GM19240 (cell line): Measurements from ENCODE around the gene RHCE.
"Not testable (repeated sequence)": the region's sequence is repeated elsewhere in the genome, so short reads cannot be mapped to it uniquely, and the experiment has no call there.

Source experiments
- DNase-seq: peaks from one replicate; pipeline ENCODE4 v3.0.0; 2011; ENCODE audit warnings: low spot score; ENCODE audit not compliant: insufficient read length

Gene RHCE

DNA sequence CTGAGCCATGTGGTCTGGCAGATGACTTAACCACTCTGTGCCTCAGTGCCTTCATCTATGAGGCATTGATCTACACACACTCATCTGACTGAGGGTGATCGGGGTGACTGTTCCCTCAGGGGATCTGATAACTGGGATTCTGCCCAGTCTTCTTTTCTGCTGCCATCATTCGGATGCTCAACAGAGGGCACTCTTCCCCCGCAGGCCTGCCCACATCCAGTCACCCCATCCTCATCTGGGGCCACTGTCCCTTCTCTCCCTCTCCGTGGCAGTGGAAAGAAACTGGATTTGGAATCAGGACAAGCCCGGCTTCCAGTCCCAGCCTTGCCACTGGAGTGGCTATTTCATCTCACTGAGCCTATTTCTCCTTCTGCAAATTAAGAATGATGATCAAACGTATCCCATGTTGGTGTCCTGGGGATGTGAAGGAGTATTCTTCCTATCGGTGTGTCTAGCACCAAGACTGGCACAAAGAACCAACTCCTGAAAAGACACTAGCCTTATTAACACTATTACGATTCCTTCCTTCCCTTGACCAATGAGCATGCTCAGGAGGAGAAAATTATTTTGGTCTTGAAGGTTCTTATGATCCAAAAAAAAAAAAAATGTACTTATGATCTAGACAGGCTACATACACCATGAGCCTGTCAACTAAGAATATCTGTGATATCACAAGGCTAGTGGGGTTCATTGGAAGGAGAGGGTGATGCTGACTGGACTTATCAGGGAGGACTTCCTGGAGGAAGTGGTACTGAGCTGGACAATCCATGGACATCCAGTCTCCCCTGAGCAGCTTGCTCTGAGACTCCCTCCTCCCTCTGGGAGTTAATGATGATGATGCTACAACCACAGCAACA lies 17.4 kb downstream of the RHCE start:
- not testable (repeated sequence) for DNase-seq

DNA sequence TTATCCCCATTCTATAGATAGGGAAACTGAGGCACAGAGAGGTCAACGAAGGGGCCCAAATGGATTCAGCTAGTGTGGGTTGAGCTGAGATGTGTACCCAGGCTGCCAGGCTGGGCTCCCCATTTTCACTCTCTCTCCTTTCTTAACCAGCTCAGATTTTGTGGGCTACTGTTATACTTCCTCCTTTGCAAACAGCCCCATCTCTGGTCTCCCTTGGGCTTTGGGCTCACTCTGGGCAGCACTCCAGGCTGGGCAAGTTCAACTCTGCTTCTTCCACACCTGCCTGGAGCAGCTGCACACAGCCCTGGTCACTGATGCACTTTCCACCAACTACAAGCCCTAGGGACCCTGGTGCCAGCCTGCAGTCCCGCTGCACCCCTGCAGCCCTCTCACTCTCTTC lies 22.5 kb downstream of the RHCE start:
- DNase-seq, result not testable (repeated sequence)

DNA sequence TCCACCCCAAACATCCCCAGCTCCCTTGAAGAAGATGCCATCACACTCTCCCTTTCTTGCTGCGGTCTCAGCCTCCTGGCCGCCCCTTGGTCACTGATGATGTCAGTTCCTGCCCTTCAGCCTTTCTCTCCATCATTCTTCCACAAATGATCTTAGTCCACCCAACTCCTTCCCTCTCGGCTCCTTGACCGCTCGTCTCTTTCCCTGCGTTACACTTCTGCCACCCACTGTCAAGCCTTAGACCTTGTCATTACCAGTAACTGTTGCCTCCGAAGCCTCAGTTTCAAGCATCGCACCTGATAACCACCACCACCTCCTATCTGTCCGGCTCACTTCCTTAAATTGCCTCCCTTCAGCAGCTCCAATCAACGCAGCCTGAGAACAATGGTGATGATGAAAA lies 23.1 kb downstream of the RHCE start:
- not testable (repeated sequence) for DNase-seq

DNA sequence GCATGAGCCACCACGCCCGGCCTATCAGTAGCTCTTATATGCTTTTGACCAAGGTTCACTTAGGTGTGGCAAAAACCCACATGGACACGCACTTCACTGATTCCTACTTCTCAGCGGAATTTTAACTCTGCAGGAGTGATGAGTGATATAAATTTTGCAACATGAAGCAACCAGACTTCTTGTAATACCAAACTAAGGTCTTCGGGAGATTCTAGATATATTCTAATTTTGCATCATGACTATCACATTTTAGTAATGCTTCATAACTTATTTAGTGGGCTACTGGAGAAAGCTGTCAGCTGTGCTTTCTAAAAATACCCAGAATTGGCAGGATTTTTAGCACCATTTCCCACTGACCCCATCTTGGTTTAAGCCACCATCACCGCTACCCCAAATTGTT lies 27.8 kb downstream of the RHCE start:
- DNase-seq, result no peak

DNA sequence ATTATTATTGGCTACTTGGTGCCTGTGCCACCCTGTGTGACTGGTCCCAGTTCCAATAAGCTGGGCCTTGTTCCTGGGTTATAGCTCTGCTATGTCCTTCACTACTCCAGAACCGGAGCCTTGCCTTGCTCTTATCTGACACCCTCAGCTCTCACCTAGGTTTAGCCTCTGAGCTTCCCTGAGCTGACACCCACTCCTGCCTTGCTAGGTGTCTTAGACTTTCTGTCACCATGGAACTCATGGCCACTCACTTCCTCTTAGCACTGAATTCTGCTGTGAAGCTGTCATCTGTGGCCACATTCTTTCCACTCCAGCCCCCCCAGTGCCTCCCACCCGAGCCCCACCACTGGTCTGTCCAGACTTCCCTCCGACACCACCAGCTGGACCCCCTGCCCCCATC lies 30.9 kb downstream of the RHCE start:
- not testable (repeated sequence) for DNase-seq

DNA sequence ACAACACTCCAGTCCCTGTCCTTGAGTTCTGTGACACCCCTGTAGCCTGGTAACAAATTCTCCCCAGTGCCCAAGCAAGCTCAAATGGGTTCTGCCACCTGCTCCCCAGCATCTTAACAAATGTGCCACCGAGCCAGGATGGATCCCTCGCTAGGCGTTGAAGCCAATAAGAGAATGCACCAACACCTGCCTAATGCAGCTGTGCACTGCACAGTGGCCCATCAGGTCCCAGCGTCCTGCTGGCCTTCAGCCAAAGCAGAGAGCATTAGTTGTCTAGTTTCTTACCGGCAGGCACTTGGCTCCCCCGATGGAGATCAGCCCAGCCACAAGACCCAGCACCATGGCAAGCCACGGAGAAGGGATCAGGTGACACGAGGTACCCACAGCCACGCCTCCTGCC lies 31.9 kb downstream of the RHCE start:
- DNase-seq, result not testable (repeated sequence)

DNA sequence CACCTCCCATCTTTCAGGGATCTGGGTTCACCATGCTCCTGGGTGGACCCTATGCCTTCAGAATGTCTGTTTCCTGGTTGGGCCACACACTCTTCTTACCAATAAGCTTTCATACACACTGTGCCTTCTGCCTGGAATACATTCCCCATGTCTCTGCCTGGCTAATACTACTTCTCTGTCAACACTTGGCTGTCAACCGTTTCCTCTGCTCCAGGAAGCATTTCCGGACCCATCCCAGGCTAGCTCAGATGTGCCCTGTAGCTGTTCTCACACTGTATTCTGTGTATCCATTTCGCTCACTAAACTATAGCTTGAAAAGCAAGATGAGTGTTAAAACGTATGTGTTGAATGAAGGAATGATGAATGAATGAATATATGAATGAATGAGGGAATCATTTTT lies 33.5 kb downstream of the RHCE start:
- not testable (repeated sequence) for DNase-seq

DNA sequence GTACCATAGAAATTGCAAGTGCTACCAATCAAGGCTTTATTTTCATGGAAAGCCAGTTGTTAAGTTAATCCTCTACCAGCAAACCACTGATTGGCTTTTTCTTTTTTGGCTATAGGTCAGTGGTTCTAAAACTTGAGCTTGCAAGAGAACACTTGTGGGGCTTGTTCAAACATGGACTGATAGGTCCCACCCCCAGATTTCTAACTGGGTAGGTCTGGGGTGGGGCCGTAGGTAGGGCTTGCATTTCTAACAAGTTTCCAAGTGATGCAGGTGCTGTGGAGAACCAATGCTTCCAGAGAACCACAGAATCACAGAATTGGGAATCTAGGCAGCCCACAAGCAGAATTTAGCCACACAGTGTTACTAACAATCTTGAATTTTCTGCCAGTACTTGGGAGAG lies 36.8 kb downstream of the RHCE start:
- DNase-seq, result not testable (repeated sequence)

DNA sequence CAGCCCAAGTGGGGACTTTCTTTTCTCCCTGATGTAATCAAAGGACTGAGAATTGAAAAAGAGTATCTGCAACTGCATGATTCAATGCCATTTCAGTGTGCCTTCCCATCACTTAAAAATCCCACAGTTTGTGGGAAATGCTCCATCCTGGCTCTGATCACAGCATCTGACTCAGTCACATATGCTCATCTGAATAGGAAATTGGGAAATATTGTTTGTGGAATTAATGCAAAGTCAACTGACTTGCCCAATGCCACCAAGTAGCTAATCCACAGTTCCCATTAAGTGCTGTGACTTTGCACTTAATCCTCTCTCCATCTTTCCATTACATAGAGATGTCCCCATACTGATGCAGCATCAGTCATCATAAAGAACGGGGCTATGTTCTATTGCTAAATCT lies 37.5 kb downstream of the RHCE start:
- DNase-seq, result not testable (repeated sequence)

DNA sequence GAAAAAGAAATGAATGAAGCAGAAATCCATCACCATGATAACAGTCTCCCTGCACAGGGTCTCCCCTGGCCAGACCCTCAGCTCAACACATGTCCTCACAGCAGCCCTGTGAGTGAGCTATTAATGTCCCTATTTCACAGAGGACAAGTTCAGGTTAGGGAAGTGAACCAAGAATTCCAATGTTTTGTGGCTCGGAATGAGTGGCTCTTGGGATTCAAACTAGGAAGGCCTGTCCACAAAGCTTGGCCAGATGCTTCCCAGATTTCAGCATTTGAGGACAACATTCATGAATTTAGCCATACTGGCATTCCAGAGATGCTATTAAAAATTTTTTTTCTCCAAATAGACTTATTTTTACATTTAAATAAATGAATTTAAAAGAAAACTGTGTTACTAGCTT lies 38.1 kb downstream of the RHCE start:
- DNase-seq, result not testable (repeated sequence)

DNA sequence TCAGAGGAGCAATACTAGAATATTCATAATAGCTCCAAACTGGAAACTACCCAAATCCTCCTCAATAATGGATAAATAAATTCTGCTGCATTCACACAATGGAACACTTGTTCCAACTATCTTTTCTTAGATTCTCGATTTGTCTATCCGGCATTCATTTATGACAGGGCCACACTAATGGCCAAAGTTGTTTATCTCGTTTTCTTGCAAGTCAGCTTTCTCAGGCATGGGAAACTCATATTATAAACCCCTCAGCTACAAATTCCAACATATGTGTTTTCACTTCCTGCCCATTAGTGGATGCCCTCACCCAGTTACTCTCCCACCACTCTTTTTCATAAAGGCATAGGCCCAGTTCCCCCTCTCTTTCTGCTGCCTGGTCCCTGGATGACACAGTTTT lies 42.3 kb downstream of the RHCE start:
- not testable (repeated sequence) for DNase-seq

DNA sequence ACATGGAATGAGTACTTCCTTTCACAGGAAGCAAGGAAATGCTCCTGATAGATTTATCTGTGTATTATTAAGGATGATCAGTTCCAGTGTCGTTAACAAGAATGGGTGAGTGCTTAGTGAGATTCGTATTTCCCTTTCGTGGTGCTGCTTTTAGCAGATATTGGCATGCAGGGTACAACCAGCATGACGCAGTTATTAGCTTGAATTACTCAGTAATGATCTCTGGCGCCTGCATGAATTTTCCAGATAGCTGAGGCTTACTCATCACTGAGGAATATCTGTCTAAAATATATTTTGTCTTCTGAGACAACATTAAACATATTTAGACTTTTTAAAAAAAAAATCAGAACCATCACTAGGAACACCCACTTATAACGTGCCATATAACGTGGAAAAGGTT lies 48.9 kb downstream of the RHCE start:
- DNase-seq, result not testable (repeated sequence)

DNA sequence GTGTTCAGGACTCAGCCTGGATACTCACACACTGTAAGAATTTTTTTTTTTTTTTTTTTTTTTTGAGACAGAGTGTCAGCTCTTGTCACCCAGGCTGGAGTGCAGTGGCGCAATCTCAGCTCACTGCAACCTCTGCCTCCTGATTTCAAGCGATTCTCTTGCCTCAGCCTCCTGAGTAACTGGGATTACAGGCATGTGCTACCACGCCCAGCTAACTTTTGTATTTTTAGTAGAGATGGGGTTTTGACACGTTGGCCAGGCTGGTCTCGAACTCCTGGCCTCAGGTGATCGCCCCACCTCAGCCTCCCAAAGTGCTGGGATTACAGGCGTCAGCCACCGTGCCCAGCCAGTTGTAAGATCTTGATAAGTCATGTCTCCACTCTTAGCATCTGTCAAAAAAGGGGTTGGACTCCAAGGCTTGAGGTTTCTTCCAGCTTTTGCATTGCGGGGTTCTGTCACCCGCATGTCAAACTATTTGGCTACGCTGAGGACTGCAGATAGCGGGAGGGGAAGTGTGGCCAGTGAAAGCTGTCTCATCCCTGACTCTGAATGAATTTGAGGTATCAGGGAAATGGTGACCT lies 50.8 kb downstream of the RHCE start:
- not testable (repeated sequence) for DNase-seq

DNA sequence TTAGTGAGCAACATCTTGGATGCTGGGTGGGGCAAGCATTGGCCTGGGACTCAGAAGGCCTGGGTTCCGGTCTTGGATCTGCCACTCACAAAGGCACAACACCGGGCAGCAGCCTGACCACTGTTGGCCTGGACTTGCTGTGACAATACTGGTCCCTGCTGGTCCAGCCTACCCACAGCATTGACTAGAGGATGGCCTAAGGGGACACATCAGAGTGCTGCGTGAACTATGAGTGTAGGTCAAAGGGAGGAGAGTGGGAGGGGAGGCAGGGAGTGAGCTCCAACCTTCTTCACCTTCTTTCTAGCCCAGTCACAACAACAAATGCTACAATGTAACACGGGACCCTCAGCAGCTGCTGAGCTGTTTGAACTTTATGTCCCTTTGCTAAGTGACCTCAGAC lies 51.4 kb downstream of the RHCE start:
- no peak for DNase-seq

DNA sequence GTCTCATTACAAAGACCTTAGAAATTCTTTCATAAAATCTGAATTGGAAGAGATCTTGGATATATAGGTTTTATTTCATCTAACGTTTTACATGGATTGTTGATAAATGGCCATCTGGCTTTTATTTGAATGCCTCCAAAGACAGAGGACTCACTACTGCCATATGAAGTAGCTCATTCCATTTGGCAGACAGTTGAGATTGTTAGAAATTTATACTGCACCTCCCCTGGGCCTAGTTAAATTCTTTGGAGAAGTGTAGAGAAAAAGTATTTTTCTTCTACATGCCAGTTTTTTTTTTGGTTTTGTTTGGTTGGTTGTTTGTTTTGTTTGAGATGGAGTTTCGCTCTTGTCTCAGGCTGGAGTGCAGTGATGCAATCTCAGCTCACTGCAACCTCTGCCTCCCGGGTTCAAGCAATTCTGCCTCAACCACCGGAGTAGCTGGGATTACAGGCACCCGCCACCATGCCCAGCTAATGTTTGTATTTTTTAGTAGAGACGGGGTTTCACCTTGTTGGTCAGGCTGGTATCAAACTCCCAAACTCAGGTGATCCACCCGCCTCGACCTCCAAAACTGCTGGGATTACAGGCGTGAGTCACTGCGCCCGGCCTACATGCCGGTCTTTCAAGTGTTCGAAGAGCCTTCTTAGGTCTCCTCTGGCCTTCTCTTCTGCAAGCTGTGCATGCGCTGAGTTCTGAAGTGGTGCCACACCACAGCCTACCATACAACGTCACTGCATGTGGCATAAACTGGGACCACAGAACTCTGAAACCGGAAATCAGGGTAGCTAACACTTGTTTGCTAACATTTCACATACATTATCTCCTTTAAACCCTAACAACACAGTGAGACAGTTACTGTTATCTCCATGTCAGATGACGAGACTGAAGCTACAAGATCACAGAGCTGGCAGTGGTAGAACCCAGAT lies 57.7 kb downstream of the RHCE start:
- DNase-seq, result not testable (repeated sequence)

DNA sequence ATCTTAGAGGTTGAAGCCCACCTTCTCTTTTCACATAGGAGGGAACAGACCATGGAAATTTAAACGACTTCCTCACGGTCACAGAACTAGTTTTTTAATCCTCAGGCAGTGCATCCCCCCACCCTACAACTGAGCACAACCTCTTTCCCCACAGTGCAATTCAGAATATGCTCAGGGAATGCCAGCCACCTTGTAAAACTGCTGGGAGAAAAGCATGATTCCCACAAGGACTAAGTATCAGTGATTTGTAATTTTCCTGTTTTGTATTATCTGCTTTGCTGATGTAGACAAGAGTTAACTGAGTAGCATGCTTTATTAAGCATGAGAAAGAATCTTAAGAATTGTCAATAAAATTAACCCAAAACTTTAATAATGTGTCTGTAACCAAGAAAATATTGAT lies 58.7 kb downstream of the RHCE start:
- no peak for DNase-seq

DNA sequence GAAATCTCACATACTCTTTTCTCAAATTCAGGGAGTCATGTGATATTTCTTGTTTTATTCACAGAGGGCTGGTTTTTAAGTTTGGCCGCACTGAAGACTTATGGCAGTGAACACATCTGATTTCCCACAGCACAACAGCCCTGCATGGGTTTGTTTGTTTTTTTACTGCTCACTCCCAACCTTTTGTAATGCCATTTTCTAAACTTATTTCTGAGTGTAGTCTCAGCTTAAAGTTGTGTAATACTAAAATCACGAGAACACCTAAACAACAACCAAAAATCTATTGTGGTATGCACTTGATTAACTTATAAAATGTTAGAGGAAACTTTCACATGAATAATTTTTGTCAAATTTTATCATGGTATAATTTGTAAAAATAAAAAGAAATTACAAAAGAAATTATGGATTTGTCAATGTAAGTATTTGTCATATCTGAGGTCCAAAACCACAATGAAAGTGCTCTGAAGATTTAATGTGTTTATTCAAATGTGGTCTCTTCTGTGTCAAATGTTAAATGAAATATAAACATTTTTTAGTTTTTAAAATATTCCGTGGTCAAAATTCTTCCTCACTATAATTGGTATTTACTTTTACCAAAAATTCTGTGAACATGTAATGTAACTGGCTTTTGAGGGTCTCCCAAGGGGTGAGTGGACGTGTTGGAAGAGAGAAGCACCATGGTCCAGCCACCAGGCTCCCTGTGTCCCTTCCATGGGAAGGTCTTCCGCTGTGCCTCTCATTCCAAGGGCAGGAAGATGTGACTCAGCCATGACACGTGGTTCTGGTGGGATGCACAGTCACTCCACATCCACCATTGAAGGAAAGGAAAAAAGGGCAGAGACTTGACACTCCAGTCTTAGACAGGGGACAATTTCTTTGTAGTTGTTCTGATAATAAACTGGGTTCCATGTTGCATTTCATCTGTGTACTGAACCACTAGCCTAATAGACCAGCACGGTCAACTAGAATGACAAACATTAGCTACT lies 59.7 kb downstream of the RHCE start:
- no peak for DNase-seq

DNA sequence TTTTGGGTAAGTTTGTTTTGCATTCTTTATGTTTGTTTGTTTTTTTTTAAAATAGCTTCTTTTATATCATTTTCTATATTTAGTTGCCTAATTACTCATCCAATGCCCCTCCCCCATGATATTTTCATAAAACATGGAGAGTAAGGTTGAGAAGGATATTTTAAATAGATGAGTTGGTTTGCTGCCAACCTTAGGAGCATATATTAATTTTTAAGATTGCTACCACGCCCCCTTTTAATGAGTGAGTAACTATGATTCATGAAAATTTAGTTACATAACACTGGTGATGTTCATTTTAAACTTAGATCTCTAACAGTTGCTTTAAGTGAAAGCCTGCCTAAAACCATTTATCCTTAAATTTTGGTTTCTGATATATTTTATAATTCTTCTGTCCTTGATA lies 63.8 kb downstream of the RHCE start:
- no peak for DNase-seq

DNA sequence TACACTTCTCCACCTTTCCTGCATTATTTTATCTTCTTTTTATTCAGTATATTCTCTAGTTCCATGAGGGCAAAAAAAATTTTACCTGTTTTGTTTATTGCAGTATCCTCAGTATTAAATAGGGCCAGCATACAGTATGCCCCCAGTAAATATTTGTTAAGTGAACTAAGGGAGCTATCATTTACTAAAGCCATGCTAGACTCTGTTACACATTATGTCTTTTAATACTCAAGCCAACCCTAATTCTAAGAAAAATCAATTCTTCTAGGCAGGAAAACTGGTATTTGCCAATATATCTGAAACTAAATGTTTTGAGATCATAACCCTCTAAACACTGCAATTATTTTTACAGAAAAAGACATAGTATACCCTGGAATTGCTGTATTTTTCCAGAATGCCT lies 64.2 kb downstream of the RHCE start:
- DNase-seq, result no peak

DNA sequence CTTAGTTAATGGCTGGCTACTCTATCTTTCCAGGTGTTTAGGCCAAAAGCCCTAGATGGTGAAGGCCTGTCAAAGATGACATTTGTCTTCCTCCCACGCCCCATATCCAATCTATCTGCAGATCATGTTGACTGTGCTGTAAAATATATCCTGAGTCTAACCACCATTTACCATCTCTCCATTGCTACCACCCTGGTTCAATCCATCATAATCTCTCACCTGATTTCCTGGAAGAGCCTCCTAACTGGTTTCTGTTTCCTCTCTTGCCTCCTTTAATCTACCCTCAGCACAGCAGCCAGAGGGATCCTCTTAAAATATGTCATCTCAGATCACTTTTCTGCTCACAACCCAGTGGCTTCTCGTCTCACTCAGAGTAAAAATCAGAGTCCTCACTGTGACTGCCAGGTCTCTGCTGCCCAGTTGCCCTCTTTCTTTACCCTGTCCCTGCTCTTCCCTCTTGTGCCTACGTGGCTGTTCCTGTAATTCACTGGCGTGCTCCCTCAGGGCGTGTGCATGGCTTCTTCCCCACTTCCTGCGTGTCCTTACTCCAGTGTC lies 64.7 kb downstream of the RHCE start:
- no peak for DNase-seq
